T-cell (primary cell): ENCODE data around the gene SLC6A1. TPM values are rescaled to one million over a fixed set of nuclear protein-coding genes. Genes with fewer than 3 reads are reported as not detected.

Experiments used
- ATAC-seq, 4 experiments: fragments of 200-7000 bp in 3 of 4; fragments of 150-1000 bp in 1 of 4; cut with Tn5 transposase; replicated peaks in 1 of 4; 1 replicate in 3 of 4; 2 replicates in 1 of 4; pipeline ENCODE4 v1.10.0; 2021; ENCODE audit warnings: moderate library complexity in 3 of 4, mild to moderate bottlenecking in 2 of 4, moderate number of reproducible peaks in 1 of 4
- CTCF ChIA-PET, 2 donors: fragments of 300-600 bp; sonication (Branson Sonifier 250); formaldehyde crosslinking; loops; one replicate each; lab custom pipeline; 2022; ENCODE audit warnings: antibody characterized with exemption in 2 of 2; lab: Charles Lee
- POLR2A ChIA-PET, 2 donors: fragments of 300-600 bp; sonication (Branson Sonifier 250); formaldehyde crosslinking; loops; one replicate each; lab custom pipeline; 2022; ENCODE audit warnings: antibody characterized with exemption in 2 of 2; lab: Charles Lee
- DNase-seq, 35 experiments: peaks; one replicate each; pipeline versions ENCODE4 v3.0.0 to v3.0.0-alpha.2; 2013 to 2023
- H3K27ac ChIP-seq: one replicate; pipeline ENCODE4 v1.5.1; 2013; ENCODE audit warnings: low read length
- H3K27me3 ChIP-seq, 2 experiments: replicated peaks in 1 of 2; 1 replicate in 1 of 2; 2 replicates in 1 of 2; pipeline versions ENCODE4 v1.6.1 to v1.7.0; 2013; ENCODE audit warnings: low read length in 1 of 2, mixed read lengths in 1 of 2; ENCODE audit not compliant: control insufficient read depth in 2 of 2, insufficient read depth in 2 of 2; ENCODE audit errors: extremely low read depth in 1 of 2
- H3K36me3 ChIP-seq, 2 donors: 1 replicate in 1 of 2; 2 replicates in 1 of 2; pipeline versions ENCODE4 v1.6.1 to v1.7.0; 2013; ENCODE audit warnings: low read length in 1 of 2; ENCODE audit not compliant: control insufficient read depth in 2 of 2, insufficient read depth in 1 of 2; ENCODE audit errors: extremely low read depth in 1 of 2
- H3K4me1 ChIP-seq, 2 experiments: 1 replicate in 1 of 2; 2 replicates in 1 of 2; pipeline versions ENCODE4 v1.6.1 to v1.7.0; 2013; ENCODE audit warnings: low read length in 2 of 2, mixed read lengths in 1 of 2; ENCODE audit not compliant: insufficient read depth in 2 of 2, control insufficient read depth in 1 of 2; ENCODE audit errors: extremely low read depth in 1 of 2
- H3K4me3 ChIP-seq, 2 donors: 1 replicate in 1 of 2; 2 replicates in 1 of 2; pipeline versions ENCODE4 v1.5.1 to v1.7.0; 2013; ENCODE audit warnings: mild to moderate bottlenecking in 2 of 2, low read length in 1 of 2, moderate library complexity in 1 of 2; ENCODE audit not compliant: control insufficient read depth in 1 of 2; ENCODE audit errors: extremely low read depth in 1 of 2
- H3K9me3 ChIP-seq: 2 replicates; pipeline ENCODE4 v1.7.0; 2013
- H3K27ac Mint-ChIP-seq, 2 donors: one replicate each; pipeline ENCODE4 v1.8.0; 2020 to 2021; ENCODE audit warnings: mild to moderate bottlenecking in 2 of 2, mixed read lengths in 2 of 2
- H3K27me3 Mint-ChIP-seq, 2 donors: one replicate each; pipeline ENCODE4 v1.8.0; 2021 to 2022; ENCODE audit warnings: mixed read lengths in 2 of 2
- H3K36me3 Mint-ChIP-seq: one replicate; pipeline ENCODE4 v1.8.0; 2021; ENCODE audit warnings: mixed read lengths
- H3K4me1 Mint-ChIP-seq, 3 donors: one replicate each; pipeline ENCODE4 v1.8.0; 2020 to 2022; ENCODE audit warnings: mixed read lengths in 3 of 3, mild to moderate bottlenecking in 1 of 3
- H3K4me3 Mint-ChIP-seq, 3 donors: one replicate each; pipeline ENCODE4 v1.8.0; 2020 to 2022; ENCODE audit warnings: mild to moderate bottlenecking in 3 of 3, mixed read lengths in 3 of 3, moderate library complexity in 3 of 3
- H3K9me3 Mint-ChIP-seq, 3 donors: one replicate each; pipeline ENCODE4 v1.8.0; 2020 to 2022; ENCODE audit warnings: mixed read lengths in 3 of 3
- WGBS: methylation state at CpG from one replicate; pipeline ENCODE4 v1.1.5; 2013; ENCODE audit warnings: missing lambda C conversion rate; ENCODE audit not compliant: insufficient coverage; 5-methylcytosine and 5-hydroxymethylcytosine counted together
- total RNA-seq, 35 experiments: library from RNA in 6 of 35; stranded (reverse) in 6 of 35; fragments of 120-200 nt in 1 of 35; gene quantifications; one replicate each; pipeline versions ENCODE4 v1.2.1 to v1.2.4 and lab custom pipeline; 2013 to 2026

SLC6A1 gene
- total RNA-seq, 5 donors from 2014 or later (not counting 1 experiment from before 2014, with no cell fraction given) = 0.13 to 0.16 TPM; not detected in 3

- ChIA-PET CTCF (no interaction called here), POLR2A (no interaction called here)
- H3K27me3 ChIP-seq = peaks cover 0 to 19% of the 10 kb centered on the region in 2 experiments
- Mint-ChIP-seq H3K27ac (no peak overlapping the region), H3K4me1 (no peaks in the 10 kb centered on the region), H3K27me3 (peaks cover 20 to 27% of the 10 kb centered on the region in 2 donors), H3K4me3 (no peak overlapping the region), H3K9me3 (peaks cover 0 to 4% (median 3%) of the 10 kb centered on the region in 3 donors), H3K36me3 (no peaks in the 10 kb centered on the region)
- H3K27ac ChIP-seq = no peak overlapping the region
- no peaks in the 10 kb centered on the region for H3K9me3 ChIP-seq
- DNase-seq = no peak
- H3K36me3 ChIP-seq = no peaks in the 10 kb centered on the region
- ATAC-seq = no peak
- H3K4me1 ChIP-seq = no peaks in the 10 kb centered on the region
- H3K4me3 ChIP-seq = no peak overlapping the region
- WGBS = 28% methylated on average over 3 of the region's 5 CpGs
These were observed 86.4 kb downstream of the SLC6A1 start for GRCh38 chr3:11078826-11079515.

- H3K27me3 ChIP-seq = peaks cover 0 to 19% of the 10 kb centered on the region in 2 experiments
- no peaks in the 10 kb centered on the region for H3K9me3 ChIP-seq
- no peaks in the 10 kb centered on the region for H3K36me3 Mint-ChIP-seq
- peaks cover 12 to 19% of the 10 kb centered on the region in 2 donors for H3K27me3 Mint-ChIP-seq
- WGBS = 100% methylated on average over 3 of the region's 5 CpGs
- POLR2A ChIA-PET = no interaction called here
- H3K4me1 ChIP-seq = no peaks in the 10 kb centered on the region
- no peak for DNase-seq
- H3K36me3 ChIP-seq = no peaks in the 10 kb centered on the region
- H3K4me1 Mint-ChIP-seq = no peaks in the 10 kb centered on the region
- peaks cover 0 to 3% (median 0%) of the 10 kb centered on the region in 3 donors for H3K9me3 Mint-ChIP-seq
- CTCF ChIA-PET = no interaction called here
- H3K27ac Mint-ChIP-seq = no peak overlapping the region
- H3K4me3 ChIP-seq = no peak overlapping the region
- no peak overlapping the region for H3K4me3 Mint-ChIP-seq
- no peak overlapping the region for H3K27ac ChIP-seq
- no peak for ATAC-seq
These were observed 87.9 kb downstream of the SLC6A1 start for GRCh38 chr3:11080492-11080891.

- no peaks in the 10 kb centered on the region for H3K36me3 Mint-ChIP-seq
- H3K9me3 Mint-ChIP-seq = no peaks in the 10 kb centered on the region
- 40% methylated on average over 1 of the region's 2 CpGs for WGBS
- ChIA-PET CTCF (interaction anchor here in 1 of 2 donors (0.5 kb wide), 1 partner anchor 340 kb away, joined by 5 read pairs; no protein-coding TSS in a partner anchor), POLR2A (no interaction called here)
- Histone ChIP-seq H3K27me3 (peaks cover 0 to 15% of the 10 kb centered on the region in 2 experiments), H3K4me1 (no peaks in the 10 kb centered on the region), H3K36me3 (no peaks in the 10 kb centered on the region), H3K4me3 (no peak overlapping the region), H3K9me3 (no peaks in the 10 kb centered on the region), H3K27ac (no peak overlapping the region)
- DNase-seq (no peak), ATAC-seq (no peak)
- peaks cover 0 to 9% of the 10 kb centered on the region in 2 donors for H3K27me3 Mint-ChIP-seq
- H3K4me1 Mint-ChIP-seq = no peaks in the 10 kb centered on the region
- no peak overlapping the region for H3K27ac Mint-ChIP-seq
- H3K4me3 Mint-ChIP-seq = no peak overlapping the region
These were observed 91.5 kb downstream of the SLC6A1 start for GRCh38 chr3:11084098-11084497.

GRCh38 chr3:11084677-11085076, 92.1 kb downstream of the SLC6A1 start:
- no peaks in the 10 kb centered on the region for H3K9me3 Mint-ChIP-seq
- ChIA-PET CTCF (no interaction called here), POLR2A (no interaction called here)
- peaks cover 0 to 15% of the 10 kb centered on the region in 2 experiments for H3K27me3 ChIP-seq
- H3K4me1 Mint-ChIP-seq = no peaks in the 10 kb centered on the region
- peaks cover 0 to 9% of the 10 kb centered on the region in 2 donors for H3K27me3 Mint-ChIP-seq
- no peak overlapping the region for H3K4me3 Mint-ChIP-seq
- no peak overlapping the region for H3K4me3 ChIP-seq
- no peaks in the 10 kb centered on the region for H3K9me3 ChIP-seq
- H3K27ac Mint-ChIP-seq = no peak overlapping the region
- WGBS = 71% methylated on average over 6 of the region's 11 CpGs
- no peaks in the 10 kb centered on the region for H3K4me1 ChIP-seq
- ATAC-seq (peak in 1 of 4 experiments; percentile 27), DNase-seq (no peak)
- no peak overlapping the region for H3K27ac ChIP-seq
- no peaks in the 10 kb centered on the region for H3K36me3 ChIP-seq
- no peaks in the 10 kb centered on the region for H3K36me3 Mint-ChIP-seq

GRCh38 chr3:11085093-11085840, 92.7 kb downstream of the SLC6A1 start:
- no peak overlapping the region for H3K4me3 ChIP-seq
- no peaks in the 10 kb centered on the region for H3K9me3 ChIP-seq
- DNase-seq = no peak
- no peaks in the 10 kb centered on the region for H3K9me3 Mint-ChIP-seq
- H3K27ac Mint-ChIP-seq = no peak overlapping the region
- no peak overlapping the region for H3K27ac ChIP-seq
- POLR2A ChIA-PET = no interaction called here
- no peaks in the 10 kb centered on the region for H3K36me3 ChIP-seq
- H3K36me3 Mint-ChIP-seq = no peaks in the 10 kb centered on the region
- peaks cover 0 to 9% of the 10 kb centered on the region in 2 donors for H3K27me3 Mint-ChIP-seq
- no peak overlapping the region for H3K4me3 Mint-ChIP-seq
- no peaks in the 10 kb centered on the region for H3K4me1 ChIP-seq
- no peak for ATAC-seq
- no peaks in the 10 kb centered on the region for H3K4me1 Mint-ChIP-seq
- WGBS = 68% methylated on average over 6 of the region's 10 CpGs
- H3K27me3 ChIP-seq = peaks cover 0 to 15% of the 10 kb centered on the region in 2 experiments
- CTCF ChIA-PET = interaction anchor here in 1 of 2 donors (0.6 kb wide), 1 partner anchor 11 kb away, joined by 3 read pairs; no protein-coding TSS in a partner anchor

- no peaks in the 10 kb centered on the region for H3K4me1 Mint-ChIP-seq
- ATAC-seq = no peak
These were observed 94.3 kb downstream of the SLC6A1 start for GRCh38 chr3:11086856-11087255.

More at GRCh38 chr3:11086856-11087255, 94.3 kb downstream of the SLC6A1 start:
- 71% methylated on average over 1 of the region's 5 CpGs for WGBS
- ChIA-PET CTCF (no interaction called here), POLR2A (no interaction called here)
- H3K36me3 Mint-ChIP-seq = no peaks in the 10 kb centered on the region
- H3K9me3 ChIP-seq = no peaks in the 10 kb centered on the region
- H3K36me3 ChIP-seq = no peaks in the 10 kb centered on the region
- H3K4me1 ChIP-seq = no peaks in the 10 kb centered on the region
- H3K27me3 Mint-ChIP-seq = peaks cover 0 to 2% of the 10 kb centered on the region in 2 donors
- DNase-seq = no peak
- H3K27me3 ChIP-seq = peaks cover 0 to 11% of the 10 kb centered on the region in 2 experiments
- H3K4me3 ChIP-seq = no peak overlapping the region
- H3K4me3 Mint-ChIP-seq = no peak overlapping the region
- H3K27ac ChIP-seq = no peak overlapping the region
- H3K27ac Mint-ChIP-seq = no peak overlapping the region
- H3K9me3 Mint-ChIP-seq = no peaks in the 10 kb centered on the region
